ENCODE results near the gene APBA2. TPM values are rescaled to one million over a fixed set of nuclear protein-coding genes. Genes with fewer than 3 reads are reported as not detected.

The APBA2 gene
- total and polyA plus RNA-seq, 10 of the 15 experiments (the other 5 are each of a cell fraction or from before 2014, with no cell fraction given), result 0.06 to 0.26 (median 0.07) TPM; not detected in 7

DNA sequence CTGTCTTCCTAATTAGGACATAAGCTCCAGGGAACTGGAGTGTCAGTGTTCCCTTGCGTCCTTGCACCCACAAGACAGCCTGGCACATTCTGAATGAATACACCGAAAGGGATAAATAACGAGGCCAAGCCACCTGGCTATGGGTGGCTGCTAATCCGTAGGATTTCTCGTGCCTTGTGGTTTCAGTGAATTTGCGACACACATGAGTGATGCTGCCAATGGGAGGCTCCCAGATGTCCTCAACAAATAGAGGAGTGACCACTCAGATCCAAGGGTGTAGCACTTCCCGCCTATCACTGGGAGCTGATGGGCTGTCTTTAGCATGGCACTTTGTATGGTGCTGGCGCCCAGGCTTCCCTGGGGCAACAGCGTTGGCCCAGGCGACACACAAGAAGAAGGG, 43.4 kb downstream of the APBA2 start:
- Histone ChIP-seq H3K9me3 (replicated peaks; ENCODE audit: control insufficient read depth, insufficient read depth, low read length) (no peaks in the 10 kb centered on the region), H3K27me3 (replicated peaks in 1 of 2; ENCODE audit: control insufficient read depth in 2 of 2, insufficient read depth in 2 of 2, low read length in 1 of 2) (peaks cover 0 to 2% of the 10 kb centered on the region in 2 experiments; a peak in 1 of 4 replicates), H3K4me1 (ENCODE audit: control insufficient read depth, insufficient read depth, low read length) (no peaks in the 10 kb centered on the region), H2AFZ (ENCODE audit: control insufficient read depth, low read depth, low read length) (no peak overlapping the region), H3K4me3 (no peak overlapping the region), H3K79me2 (ENCODE audit: control insufficient read depth, insufficient read depth, low read length) (no peaks in the 10 kb centered on the region), H4K20me1 (ENCODE audit: control insufficient read depth, insufficient read depth) (no peaks in the 10 kb centered on the region), H3K27ac (ENCODE audit: control insufficient read depth, insufficient read depth) (no peak overlapping the region), H3K36me3 (ENCODE audit: control insufficient read depth in 2 of 2, insufficient read depth in 2 of 2, low read length in 1 of 2) (no peaks in the 10 kb centered on the region), H3K9ac (ENCODE audit: control insufficient read depth, insufficient read depth, low read length) (no peak overlapping the region), H3K4me2 (ENCODE audit: control insufficient read depth, insufficient read depth) (no peak overlapping the region)
- BruUV-seq (replicated peaks), result no TSS peak
- intact Hi-C loops (cut with micrococcal nuclease; ENCODE audit: unreplicated experiment) (no loop called here), in situ Hi-C loops (cut with MboI) (no loop called here)
- ChIA-PET POLR2A (no interaction called here), SMC1A (ENCODE audit: uncharacterized antibody, unreplicated experiment) (no interaction called here), RAD21 (ENCODE audit: unreplicated experiment) (no interaction called here), CTCF (no interaction called here)
- FAIRE-seq, result no peak
- ATAC-seq, result no peak
- 46% methylated on average over 10 of the region's 10 CpGs for WGBS (ENCODE audit: insufficient coverage, insufficient replicate concordance, low lambda C conversion rate, missing lambda C conversion rate)
- TF ChIP-seq, protein P1, sequence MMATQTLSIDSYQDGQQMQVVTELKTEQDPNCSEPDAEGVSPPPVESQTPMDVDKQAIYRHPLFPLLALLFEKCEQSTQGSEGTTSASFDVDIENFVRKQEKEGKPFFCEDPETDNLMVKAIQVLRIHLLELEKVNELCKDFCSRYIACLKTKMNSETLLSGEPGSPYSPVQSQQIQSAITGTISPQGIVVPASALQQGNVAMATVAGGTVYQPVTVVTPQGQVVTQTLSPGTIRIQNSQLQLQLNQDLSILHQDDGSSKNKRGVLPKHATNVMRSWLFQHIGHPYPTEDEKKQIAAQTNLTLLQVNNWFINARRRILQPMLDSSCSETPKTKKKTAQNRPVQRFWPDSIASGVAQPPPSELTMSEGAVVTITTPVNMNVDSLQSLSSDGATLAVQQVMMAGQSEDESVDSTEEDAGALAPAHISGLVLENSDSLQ (IDR thresholded peaks at IDR 0.05), result no peak
- DNase-seq (ENCODE audit: low read depth, low spot score), result no peak

DNA sequence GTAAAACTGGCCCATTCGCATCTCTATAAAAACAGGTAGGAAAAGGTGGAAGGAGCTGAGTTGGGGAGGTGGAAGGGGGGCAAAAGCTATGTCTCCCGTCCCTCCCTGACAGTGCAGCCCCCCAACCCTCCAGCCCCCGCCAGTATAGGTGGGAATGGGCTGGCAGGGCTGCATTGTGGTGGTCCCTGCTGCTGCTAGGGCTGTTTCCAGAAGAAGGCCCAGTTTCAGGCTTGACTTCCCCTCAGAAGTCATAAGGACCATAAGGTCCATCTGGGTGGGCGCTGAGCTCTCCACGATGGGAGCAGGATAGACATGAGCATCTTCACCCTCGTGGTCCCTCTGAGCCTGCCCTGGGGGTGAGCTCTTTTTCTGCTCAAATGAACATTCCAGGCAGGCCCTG, 44.2 kb downstream of the APBA2 start:
- ATAC-seq (no peak), DNase-seq (ENCODE audit: low read depth, low spot score) (no peak), FAIRE-seq (no peak)
- TF ChIP-seq RELA (IDR thresholded peaks at IDR 0.05; ENCODE audit: borderline replicate concordance, partially characterized antibody) (no peak), ESRRA (IDR thresholded peaks at IDR 0.05; ENCODE audit: low read length) (no peak), PAX5 (IDR thresholded peaks at IDR 0.05; ENCODE audit: borderline replicate concordance, low read depth, low read length) (no peak), STAT3 (IDR thresholded peaks at IDR 0.05; ENCODE audit: low read depth, low read length) (no peak), TARDBP (IDR thresholded peaks at IDR 0.05; ENCODE audit: borderline replicate concordance) (no peak), SMAD5 (IDR thresholded peaks at IDR 0.05; ENCODE audit: low read depth) (no peak), POLR2AphosphoS5 (IDR thresholded peaks at IDR 0.05; ENCODE audit: low read length) (no peak)
- TF ChIP-seq, protein P2, sequence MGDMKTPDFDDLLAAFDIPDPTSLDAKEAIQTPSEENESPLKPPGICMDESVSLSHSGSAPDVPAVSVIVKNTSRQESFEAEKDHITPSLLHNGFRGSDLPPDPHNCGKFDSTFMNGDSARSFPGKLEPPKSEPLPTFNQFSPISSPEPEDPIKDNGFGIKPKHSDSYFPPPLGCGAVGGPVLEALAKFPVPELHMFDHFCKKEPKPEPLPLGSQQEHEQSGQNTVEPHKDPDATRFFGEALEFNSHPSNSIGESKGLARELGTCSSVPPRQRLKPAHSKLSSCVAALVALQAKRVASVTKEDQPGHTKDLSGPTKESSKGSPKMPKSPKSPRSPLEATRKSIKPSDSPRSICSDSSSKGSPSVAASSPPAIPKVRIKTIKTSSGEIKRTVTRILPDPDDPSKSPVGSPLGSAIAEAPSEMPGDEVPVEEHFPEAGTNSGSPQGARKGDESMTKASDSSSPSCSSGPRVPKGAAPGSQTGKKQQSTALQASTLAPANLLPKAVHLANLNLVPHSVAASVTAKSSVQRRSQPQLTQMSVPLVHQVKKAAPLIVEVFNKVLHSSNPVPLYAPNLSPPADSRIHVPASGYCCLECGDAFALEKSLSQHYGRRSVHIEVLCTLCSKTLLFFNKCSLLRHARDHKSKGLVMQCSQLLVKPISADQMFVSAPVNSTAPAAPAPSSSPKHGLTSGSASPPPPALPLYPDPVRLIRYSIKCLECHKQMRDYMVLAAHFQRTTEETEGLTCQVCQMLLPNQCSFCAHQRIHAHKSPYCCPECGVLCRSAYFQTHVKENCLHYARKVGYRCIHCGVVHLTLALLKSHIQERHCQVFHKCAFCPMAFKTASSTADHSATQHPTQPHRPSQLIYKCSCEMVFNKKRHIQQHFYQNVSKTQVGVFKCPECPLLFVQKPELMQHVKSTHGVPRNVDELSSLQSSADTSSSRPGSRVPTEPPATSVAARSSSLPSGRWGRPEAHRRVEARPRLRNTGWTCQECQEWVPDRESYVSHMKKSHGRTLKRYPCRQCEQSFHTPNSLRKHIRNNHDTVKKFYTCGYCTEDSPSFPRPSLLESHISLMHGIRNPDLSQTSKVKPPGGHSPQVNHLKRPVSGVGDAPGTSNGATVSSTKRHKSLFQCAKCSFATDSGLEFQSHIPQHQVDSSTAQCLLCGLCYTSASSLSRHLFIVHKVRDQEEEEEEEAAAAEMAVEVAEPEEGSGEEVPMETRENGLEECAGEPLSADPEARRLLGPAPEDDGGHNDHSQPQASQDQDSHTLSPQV (IDR thresholded peaks at IDR 0.05), result no peak
- TF ChIP-seq, protein P3, sequence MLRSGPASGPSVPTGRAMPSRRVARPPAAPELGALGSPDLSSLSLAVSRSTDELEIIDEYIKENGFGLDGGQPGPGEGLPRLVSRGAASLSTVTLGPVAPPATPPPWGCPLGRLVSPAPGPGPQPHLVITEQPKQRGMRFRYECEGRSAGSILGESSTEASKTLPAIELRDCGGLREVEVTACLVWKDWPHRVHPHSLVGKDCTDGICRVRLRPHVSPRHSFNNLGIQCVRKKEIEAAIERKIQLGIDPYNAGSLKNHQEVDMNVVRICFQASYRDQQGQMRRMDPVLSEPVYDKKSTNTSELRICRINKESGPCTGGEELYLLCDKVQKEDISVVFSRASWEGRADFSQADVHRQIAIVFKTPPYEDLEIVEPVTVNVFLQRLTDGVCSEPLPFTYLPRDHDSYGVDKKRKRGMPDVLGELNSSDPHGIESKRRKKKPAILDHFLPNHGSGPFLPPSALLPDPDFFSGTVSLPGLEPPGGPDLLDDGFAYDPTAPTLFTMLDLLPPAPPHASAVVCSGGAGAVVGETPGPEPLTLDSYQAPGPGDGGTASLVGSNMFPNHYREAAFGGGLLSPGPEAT (IDR thresholded peaks at IDR 0.05; ENCODE audit: low read depth), result no peak
- RAD21 ChIA-PET (ENCODE audit: unreplicated experiment), result no interaction called here
- 19% methylated on average over 6 of the region's 6 CpGs for WGBS (ENCODE audit: insufficient coverage, insufficient replicate concordance, low lambda C conversion rate, missing lambda C conversion rate)
- H3K9ac ChIP-seq (ENCODE audit: control insufficient read depth, insufficient read depth, low read length), result no peak overlapping the region
- no TSS peak for BruUV-seq (replicated peaks)
- no peak overlapping the region for H3K4me2 ChIP-seq (ENCODE audit: control insufficient read depth, insufficient read depth)
- H3K4me3 ChIP-seq, result no peak overlapping the region
- SMC1A ChIA-PET (ENCODE audit: uncharacterized antibody, unreplicated experiment), result no interaction called here
- no peak overlapping the region for H2AFZ ChIP-seq (ENCODE audit: control insufficient read depth, low read depth, low read length)
- H3K27me3 ChIP-seq (replicated peaks in 1 of 2; ENCODE audit: control insufficient read depth in 2 of 2, insufficient read depth in 2 of 2, low read length in 1 of 2), result peaks cover 0 to 2% of the 10 kb centered on the region in 2 experiments; a peak in 1 of 4 replicates
- H3K27ac ChIP-seq (ENCODE audit: control insufficient read depth, insufficient read depth), result no peak overlapping the region
- H3K9me3 ChIP-seq (replicated peaks; ENCODE audit: control insufficient read depth, insufficient read depth, low read length), result no peaks in the 10 kb centered on the region
- no peaks in the 10 kb centered on the region for H3K36me3 ChIP-seq (ENCODE audit: control insufficient read depth in 2 of 2, insufficient read depth in 2 of 2, low read length in 1 of 2)
- no peaks in the 10 kb centered on the region for H4K20me1 ChIP-seq (ENCODE audit: control insufficient read depth, insufficient read depth)
- intact Hi-C loops (cut with micrococcal nuclease; ENCODE audit: unreplicated experiment) (no loop called here), in situ Hi-C loops (cut with MboI) (no loop called here)
- CTCF ChIA-PET, result no interaction called here
- POLR2A ChIA-PET, result no interaction called here
- no peaks in the 10 kb centered on the region for H3K79me2 ChIP-seq (ENCODE audit: control insufficient read depth, insufficient read depth, low read length)
- no peaks in the 10 kb centered on the region for H3K4me1 ChIP-seq (ENCODE audit: control insufficient read depth, insufficient read depth, low read length)
